ENCODE measurements around the gene TFAP2C. TPM values are rescaled to one million over a fixed set of nuclear protein-coding genes. Genes with fewer than 3 reads are reported as not detected.

Gene TFAP2C
- total RNA-seq, 1 donor from 2014 or later, result 0.19 TPM

GRCh38 chr20:56606174-56606945 lies 22.7 kb upstream of the TFAP2C start:
- Histone ChIP-seq H3K4me1 (no peaks in the 10 kb centered on the region), H3K27me3 (ENCODE audit: low read depth) (peaks cover 19% of the 10 kb centered on the region)

GRCh38 chr20:56607061-56607704 lies 21.9 kb upstream of the TFAP2C start:
- intact Hi-C loops (cut with micrococcal nuclease), result no loop called here
- no peak overlapping the region for H3K27ac ChIP-seq (replicated peaks)
- no peak overlapping the region for H3K4me3 ChIP-seq
- H3K36me3 ChIP-seq, result no peaks in the 10 kb centered on the region
- DNase-seq, result no peak
- TF ChIP-seq CTCF (IDR thresholded peaks at IDR 0.05; ENCODE audit: borderline replicate concordance), result no peak
- no peaks in the 10 kb centered on the region for H3K9me3 ChIP-seq (replicated peaks)
- H3K4me1 ChIP-seq, result no peaks in the 10 kb centered on the region
- H3K27me3 ChIP-seq (ENCODE audit: low read depth), result peaks cover 26% of the 10 kb centered on the region

More at GRCh38 chr20:56606174-56606945, 22.7 kb upstream of the TFAP2C start:
- Histone ChIP-seq H3K9me3 (replicated peaks) (no peaks in the 10 kb centered on the region), H3K4me3 (no peak overlapping the region), H3K36me3 (no peaks in the 10 kb centered on the region), H3K27ac (replicated peaks) (no peak overlapping the region)
- TF ChIP-seq CTCF (IDR thresholded peaks at IDR 0.05; ENCODE audit: borderline replicate concordance), result no peak
- intact Hi-C loops (cut with micrococcal nuclease), result no loop called here
- no peak for DNase-seq

- TF ChIP-seq CTCF (IDR thresholded peaks at IDR 0.05; ENCODE audit: borderline replicate concordance), result no peak
- no peak for DNase-seq
- Histone ChIP-seq H3K4me3 (no peak overlapping the region), H3K4me1 (no peaks in the 10 kb centered on the region), H3K9me3 (replicated peaks) (no peaks in the 10 kb centered on the region), H3K36me3 (no peaks in the 10 kb centered on the region), H3K27ac (replicated peaks) (no peak overlapping the region), H3K27me3 (ENCODE audit: low read depth) (peaks cover 19% of the 10 kb centered on the region)
- intact Hi-C loops (cut with micrococcal nuclease), result no loop called here
These were observed 20.7 kb upstream of the TFAP2C start for GRCh38 chr20:56608376-56608775.

GRCh38 chr20:56609321-56609720 lies 19.8 kb upstream of the TFAP2C start:
- peaks cover 19% of the 10 kb centered on the region for H3K27me3 ChIP-seq (ENCODE audit: low read depth)
- H3K36me3 ChIP-seq, result no peaks in the 10 kb centered on the region
- no peak overlapping the region for H3K4me3 ChIP-seq
- no peaks in the 10 kb centered on the region for H3K4me1 ChIP-seq
- no peaks in the 10 kb centered on the region for H3K9me3 ChIP-seq (replicated peaks)
- DNase-seq, result no peak
- H3K27ac ChIP-seq (replicated peaks), result no peak overlapping the region
- intact Hi-C loops (cut with micrococcal nuclease), result no loop called here
- TF ChIP-seq CTCF (IDR thresholded peaks at IDR 0.05; ENCODE audit: borderline replicate concordance), result no peak

- intact Hi-C loops (cut with micrococcal nuclease), result no loop called here
- no peak overlapping the region for H3K4me3 ChIP-seq
- TF ChIP-seq CTCF (IDR thresholded peaks at IDR 0.05; ENCODE audit: borderline replicate concordance), result no peak
- no peak overlapping the region for H3K27ac ChIP-seq (replicated peaks)
- H3K36me3 ChIP-seq, result no peaks in the 10 kb centered on the region
- no peak for DNase-seq
- H3K4me1 ChIP-seq, result no peaks in the 10 kb centered on the region
- peaks cover 21% of the 10 kb centered on the region for H3K27me3 ChIP-seq (ENCODE audit: low read depth)
- no peaks in the 10 kb centered on the region for H3K9me3 ChIP-seq (replicated peaks)
These were observed 19.0 kb upstream of the TFAP2C start for GRCh38 chr20:56610098-56610497.
